ENCODE measurements around the gene CLN5. TPM values are rescaled to one million over a fixed set of nuclear protein-coding genes. Genes with fewer than 3 reads are reported as not detected.

Gene CLN5
- total and polyA plus RNA-seq, 2 of the 13 experiments (the other 11 are each of a cell fraction or from before 2014, with no cell fraction given): 10.1 to 13.7 TPM

- Histone ChIP-seq H3K9me3 (ENCODE audit: low read length) (peaks cover 15% of the 10 kb centered on the region; the same call in 1 of the 2 replicates), H3K27me3 (ENCODE audit: control insufficient read depth in 1 of 2, insufficient read depth in 2 of 2, low read length in 2 of 2) (no peaks in the 10 kb centered on the region; a peak in 1 of 5 replicates), H2AFZ (ENCODE audit: low read length) (no peak overlapping the region), H3K4me3 (replicated peaks in 1 of 3; ENCODE audit: insufficient read depth in 1 of 3, low read depth in 2 of 3, low read length in 3 of 3) (no peak overlapping the region), H3K4me2 (ENCODE audit: low read depth, low read length) (no peak overlapping the region), H3K4me1 (ENCODE audit: insufficient read depth, low read length) (no peaks in the 10 kb centered on the region), H3K36me3 (replicated peaks in 1 of 2; ENCODE audit: control insufficient read depth in 1 of 2, insufficient read depth in 2 of 2, low read length in 2 of 2) (no peaks in the 10 kb centered on the region), H3K79me2 (ENCODE audit: insufficient read depth, low read length) (no peaks in the 10 kb centered on the region), H3K27ac (ENCODE audit: extremely low read length, insufficient read depth, low read length) (no peak overlapping the region), H3K9ac (ENCODE audit: insufficient read depth, low read depth, low read length) (no peak overlapping the region), H4K20me1 (ENCODE audit: insufficient read depth, low read length) (no peaks in the 10 kb centered on the region)
- BruUV-seq (replicated peaks): no TSS peak
- CTCF ChIA-PET (ENCODE audit: low intra/inter-chr PET ratio, low total read pairs): no interaction called here
- WGBS (ENCODE audit: low lambda C conversion rate): 3% methylated on average over 4 of the region's 4 CpGs
- TF ChIP-seq ZNF512B (CRISPR knock-in tag; IDR thresholded peaks at IDR 0.05; ENCODE audit: borderline replicate concordance) (no peak), KAT7 (CRISPR knock-in tag; IDR thresholded peaks at IDR 0.05; ENCODE audit: borderline replicate concordance) (no peak), FOXP1 (IDR thresholded peaks at IDR 0.05) (no peak), FOXP1 (CRISPR knock-in tag; IDR thresholded peaks at IDR 0.05) (no peak), ZFY (CRISPR knock-in tag; IDR thresholded peaks at IDR 0.05) (no peak), ZNF143 (CRISPR knock-in tag; IDR thresholded peaks at IDR 0.05) (no peak), POLR2G (IDR thresholded peaks at IDR 0.05; ENCODE audit: low read depth, low read length) (no peak), KLF16 (CRISPR knock-in tag; IDR thresholded peaks at IDR 0.05) (no peak), ZFP90 (CRISPR knock-in tag; IDR thresholded peaks at IDR 0.05; ENCODE audit: borderline replicate concordance) (no peak), ZNF563 (CRISPR knock-in tag; IDR thresholded peaks at IDR 0.05) (no peak), TEAD3 (CRISPR knock-in tag; optimal IDR thresholded peaks at IDR 0.05; ENCODE audit: borderline replicate concordance) (no peak), MEF2D (CRISPR knock-in tag; IDR thresholded peaks at IDR 0.05) (no peak), NR3C1 (CRISPR knock-in tag; IDR thresholded peaks at IDR 0.05) (no peak), ZNF670 (CRISPR knock-in tag; IDR thresholded peaks at IDR 0.05; ENCODE audit: borderline replicate concordance) (no peak)
- TF ChIP-seq, protein P1, sequence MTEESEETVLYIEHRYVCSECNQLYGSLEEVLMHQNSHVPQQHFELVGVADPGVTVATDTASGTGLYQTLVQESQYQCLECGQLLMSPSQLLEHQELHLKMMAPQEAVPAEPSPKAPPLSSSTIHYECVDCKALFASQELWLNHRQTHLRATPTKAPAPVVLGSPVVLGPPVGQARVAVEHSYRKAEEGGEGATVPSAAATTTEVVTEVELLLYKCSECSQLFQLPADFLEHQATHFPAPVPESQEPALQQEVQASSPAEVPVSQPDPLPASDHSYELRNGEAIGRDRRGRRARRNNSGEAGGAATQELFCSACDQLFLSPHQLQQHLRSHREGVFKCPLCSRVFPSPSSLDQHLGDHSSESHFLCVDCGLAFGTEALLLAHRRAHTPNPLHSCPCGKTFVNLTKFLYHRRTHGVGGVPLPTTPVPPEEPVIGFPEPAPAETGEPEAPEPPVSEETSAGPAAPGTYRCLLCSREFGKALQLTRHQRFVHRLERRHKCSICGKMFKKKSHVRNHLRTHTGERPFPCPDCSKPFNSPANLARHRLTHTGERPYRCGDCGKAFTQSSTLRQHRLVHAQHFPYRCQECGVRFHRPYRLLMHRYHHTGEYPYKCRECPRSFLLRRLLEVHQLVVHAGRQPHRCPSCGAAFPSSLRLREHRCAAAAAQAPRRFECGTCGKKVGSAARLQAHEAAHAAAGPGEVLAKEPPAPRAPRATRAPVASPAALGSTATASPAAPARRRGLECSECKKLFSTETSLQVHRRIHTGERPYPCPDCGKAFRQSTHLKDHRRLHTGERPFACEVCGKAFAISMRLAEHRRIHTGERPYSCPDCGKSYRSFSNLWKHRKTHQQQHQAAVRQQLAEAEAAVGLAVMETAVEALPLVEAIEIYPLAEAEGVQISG (CRISPR knock-in tag; IDR thresholded peaks at IDR 0.05): no peak
- no peak for FAIRE-seq
- in situ Hi-C loops (cut with HindIII; ENCODE audit: extremely low pct_ligation_motif_present, low pct_unique_long_range_greater_than_20kb): no loop called here
- no peak for DNase-seq (ENCODE audit: low spot score)
- POLR2A ChIA-PET: no interaction called here
- no peak for ATAC-seq
- intact Hi-C loops (cut with micrococcal nuclease; ENCODE audit: unreplicated experiment): no loop called here
Measured at GRCh38 chr13:76955193-76955592, 36.7 kb upstream of the CLN5 start.

All from HepG2 (cell line).